Measurements from ENCODE around the gene TTC32.

- no peak for TF ChIP-seq CTCF (IDR thresholded peaks at IDR 0.05)
- TF ChIP-seq POLR2A (IDR thresholded peaks at IDR 0.05): no peak
Measured at GRCh38 chr2:19878268-19879046, 23.3 kb downstream of the TTC32 start.
